Measurements from ENCODE around the gene GBA3. TPM values are rescaled to one million over a fixed set of nuclear protein-coding genes. Genes with fewer than 3 reads are reported as not detected.

The GBA3 gene
- total RNA-seq, 1 donor from 2014 or later = not detected

DNA sequence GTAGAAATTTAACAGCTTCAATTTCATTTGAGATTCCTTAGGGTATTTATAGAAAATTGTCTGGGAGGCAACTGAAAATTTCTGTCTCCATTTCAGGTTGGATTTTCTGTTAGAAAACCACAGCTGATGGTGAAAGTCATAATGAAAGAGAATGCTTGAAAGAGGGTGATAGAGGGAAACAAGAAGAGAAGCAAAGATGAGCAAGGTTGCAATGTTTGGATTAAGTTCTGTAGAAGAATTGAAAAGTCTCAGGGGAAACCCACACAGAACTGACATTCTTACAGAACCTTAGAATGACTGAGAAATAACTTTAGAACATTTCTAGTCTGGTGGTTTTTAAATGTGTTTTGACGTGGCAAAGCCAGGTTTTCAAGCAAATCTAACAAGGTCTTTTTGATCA is 14.7 kb downstream of the GBA3 start:
- Mint-ChIP-seq H3K27me3 (ENCODE audit: unreplicated experiment) (peaks cover 23% of the 10 kb centered on the region), H3K4me1 (ENCODE audit: unreplicated experiment) (no peaks in the 10 kb centered on the region), H3K4me3 (ENCODE audit: unreplicated experiment) (no peak overlapping the region), H3K36me3 (ENCODE audit: unreplicated experiment) (no peaks in the 10 kb centered on the region), H3K9me3 (ENCODE audit: unreplicated experiment) (no peaks in the 10 kb centered on the region), H3K27ac (ENCODE audit: unreplicated experiment) (no peak overlapping the region)
- no peak for DNase-seq (ENCODE audit: extremely low spot score, unreplicated experiment)
- TF ChIP-seq, protein P1, sequence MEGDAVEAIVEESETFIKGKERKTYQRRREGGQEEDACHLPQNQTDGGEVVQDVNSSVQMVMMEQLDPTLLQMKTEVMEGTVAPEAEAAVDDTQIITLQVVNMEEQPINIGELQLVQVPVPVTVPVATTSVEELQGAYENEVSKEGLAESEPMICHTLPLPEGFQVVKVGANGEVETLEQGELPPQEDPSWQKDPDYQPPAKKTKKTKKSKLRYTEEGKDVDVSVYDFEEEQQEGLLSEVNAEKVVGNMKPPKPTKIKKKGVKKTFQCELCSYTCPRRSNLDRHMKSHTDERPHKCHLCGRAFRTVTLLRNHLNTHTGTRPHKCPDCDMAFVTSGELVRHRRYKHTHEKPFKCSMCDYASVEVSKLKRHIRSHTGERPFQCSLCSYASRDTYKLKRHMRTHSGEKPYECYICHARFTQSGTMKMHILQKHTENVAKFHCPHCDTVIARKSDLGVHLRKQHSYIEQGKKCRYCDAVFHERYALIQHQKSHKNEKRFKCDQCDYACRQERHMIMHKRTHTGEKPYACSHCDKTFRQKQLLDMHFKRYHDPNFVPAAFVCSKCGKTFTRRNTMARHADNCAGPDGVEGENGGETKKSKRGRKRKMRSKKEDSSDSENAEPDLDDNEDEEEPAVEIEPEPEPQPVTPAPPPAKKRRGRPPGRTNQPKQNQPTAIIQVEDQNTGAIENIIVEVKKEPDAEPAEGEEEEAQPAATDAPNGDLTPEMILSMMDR (IDR thresholded peaks at IDR 0.05) = no peak

DNA sequence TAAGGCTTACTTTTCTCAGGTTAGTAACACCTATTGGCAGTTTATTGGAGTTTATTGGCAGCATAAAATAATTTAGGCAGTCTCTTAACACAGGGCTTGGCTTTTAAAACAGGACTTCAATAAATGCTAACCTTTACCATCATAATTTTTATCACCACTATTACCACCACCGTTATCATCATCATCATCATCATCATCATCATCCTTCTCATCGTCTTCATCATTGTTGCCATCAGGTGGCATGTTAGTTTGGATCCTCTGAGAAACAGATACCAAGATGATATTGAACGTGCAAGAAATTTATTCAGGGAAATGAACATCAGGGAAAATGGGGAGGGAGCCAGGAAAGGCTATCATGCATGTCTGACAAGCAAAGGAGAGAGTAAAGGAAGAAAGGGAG is 16.2 kb downstream of the GBA3 start:
- no peak for DNase-seq (ENCODE audit: extremely low spot score, unreplicated experiment)
- TF ChIP-seq, protein P1 (IDR thresholded peaks at IDR 0.05) = no peak
- H3K4me1 Mint-ChIP-seq (ENCODE audit: unreplicated experiment) = no peaks in the 10 kb centered on the region
- no peak overlapping the region for H3K4me3 Mint-ChIP-seq (ENCODE audit: unreplicated experiment)
- no peaks in the 10 kb centered on the region for H3K36me3 Mint-ChIP-seq (ENCODE audit: unreplicated experiment)
- H3K27ac Mint-ChIP-seq (ENCODE audit: unreplicated experiment) = no peak overlapping the region
- peaks cover 13% of the 10 kb centered on the region for H3K27me3 Mint-ChIP-seq (ENCODE audit: unreplicated experiment)
- H3K9me3 Mint-ChIP-seq (ENCODE audit: unreplicated experiment) = no peaks in the 10 kb centered on the region

DNA sequence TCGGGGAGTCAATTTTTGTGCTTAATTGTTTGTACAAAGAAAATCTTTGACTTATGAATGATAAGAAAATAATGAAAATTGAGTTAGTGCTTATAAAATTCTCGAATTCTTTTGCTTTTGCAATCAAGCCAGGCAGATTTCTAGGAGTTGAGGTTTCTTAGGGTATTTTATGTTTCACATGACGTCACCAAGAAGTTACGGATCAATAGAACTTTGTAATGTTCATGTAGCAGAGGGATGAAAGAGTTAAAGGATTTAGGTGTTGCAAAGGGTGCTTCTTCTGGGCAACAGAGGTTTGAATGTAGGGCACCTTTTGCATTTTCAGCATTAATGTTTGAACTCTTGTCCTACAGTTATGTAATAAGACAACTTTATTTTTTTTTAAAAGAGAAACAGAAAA is 19.4 kb downstream of the GBA3 start:
- no peak for DNase-seq (ENCODE audit: extremely low spot score, unreplicated experiment)
- TF ChIP-seq, protein P1 (IDR thresholded peaks at IDR 0.05) = no peak
- Mint-ChIP-seq H3K4me3 (ENCODE audit: unreplicated experiment) (no peak overlapping the region), H3K27me3 (ENCODE audit: unreplicated experiment) (peaks cover 10% of the 10 kb centered on the region), H3K27ac (ENCODE audit: unreplicated experiment) (no peak overlapping the region), H3K4me1 (ENCODE audit: unreplicated experiment) (no peaks in the 10 kb centered on the region), H3K9me3 (ENCODE audit: unreplicated experiment) (no peaks in the 10 kb centered on the region), H3K36me3 (ENCODE audit: unreplicated experiment) (no peaks in the 10 kb centered on the region)

DNA sequence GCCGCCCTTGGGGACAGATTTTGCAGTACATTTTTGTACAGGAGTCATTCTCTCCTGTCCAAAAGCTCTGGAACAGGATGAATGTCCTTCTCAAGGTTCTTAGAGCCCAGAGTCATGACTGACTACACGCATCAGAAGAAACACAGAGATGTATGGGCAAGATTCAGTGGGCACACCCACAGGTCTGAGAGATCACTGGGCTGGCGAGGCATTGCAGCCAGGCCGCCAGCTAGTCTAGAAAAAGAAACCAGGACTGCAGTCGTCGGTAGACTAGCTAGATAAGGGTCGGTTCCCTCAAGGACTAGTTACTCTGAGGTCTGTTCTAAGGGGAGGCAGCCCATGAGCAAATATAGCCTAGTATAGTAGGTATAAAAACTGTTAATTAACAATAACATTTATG is 19.8 kb downstream of the GBA3 start:
- H3K27me3 Mint-ChIP-seq (ENCODE audit: unreplicated experiment) = peaks cover 7% of the 10 kb centered on the region
- no peaks in the 10 kb centered on the region for H3K4me1 Mint-ChIP-seq (ENCODE audit: unreplicated experiment)
- TF ChIP-seq, protein P1 (IDR thresholded peaks at IDR 0.05) = no peak
- no peaks in the 10 kb centered on the region for H3K9me3 Mint-ChIP-seq (ENCODE audit: unreplicated experiment)
- H3K4me3 Mint-ChIP-seq (ENCODE audit: unreplicated experiment) = no peak overlapping the region
- no peak overlapping the region for H3K27ac Mint-ChIP-seq (ENCODE audit: unreplicated experiment)
- H3K36me3 Mint-ChIP-seq (ENCODE audit: unreplicated experiment) = no peaks in the 10 kb centered on the region
- DNase-seq (ENCODE audit: extremely low spot score, unreplicated experiment) = no peak

DNA sequence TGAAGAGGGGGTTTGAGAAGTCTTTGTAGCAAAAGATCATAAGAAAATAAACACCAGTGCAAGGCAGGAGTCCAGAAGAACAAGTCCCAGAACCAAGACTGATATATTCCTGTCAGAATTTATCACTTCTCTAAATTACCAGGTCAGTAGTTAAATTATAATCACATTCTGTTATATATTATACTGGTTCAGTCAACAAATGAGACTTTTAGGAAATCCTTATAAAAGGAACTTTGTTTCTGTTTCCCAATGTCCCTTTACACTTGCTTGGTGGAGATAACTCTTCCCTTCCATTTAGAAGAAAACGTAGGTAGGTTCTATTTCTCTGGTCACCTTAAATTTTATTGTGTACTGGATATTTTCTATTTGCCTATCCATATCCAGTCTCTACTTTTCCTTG is 21.1 kb downstream of the GBA3 start:
- no peaks in the 10 kb centered on the region for H3K36me3 Mint-ChIP-seq (ENCODE audit: unreplicated experiment)
- H3K9me3 Mint-ChIP-seq (ENCODE audit: unreplicated experiment) = no peaks in the 10 kb centered on the region

More for the DNA sequence above, 21.1 kb downstream of the GBA3 start:
- Mint-ChIP-seq H3K4me1 (ENCODE audit: unreplicated experiment) (no peaks in the 10 kb centered on the region), H3K27ac (ENCODE audit: unreplicated experiment) (no peak overlapping the region), H3K4me3 (ENCODE audit: unreplicated experiment) (no peak overlapping the region), H3K27me3 (ENCODE audit: unreplicated experiment) (peaks cover 7% of the 10 kb centered on the region)
- no peak for DNase-seq (ENCODE audit: extremely low spot score, unreplicated experiment)
- TF ChIP-seq, protein P1 (IDR thresholded peaks at IDR 0.05) = no peak

All from osteocyte (in vitro differentiated cells).